Stimulated activated CD4-positive, alpha-beta T cell treated with anti-CD3 and anti-CD28 coated beads, TNF-alpha, amount 100 ng/mL, for 48 hours (primary cell): ENCODE results near the gene FAM24B.
A peak's percentile ranks its signal among the peaks of the same experiment; 100 is the strongest.
"Not testable (repeated sequence)": the region's sequence is repeated elsewhere in the genome, so short reads cannot be mapped to it uniquely, and the experiment has no call there.

Experiments used
- DNase-seq, 3 donors: peaks; one replicate each; pipeline ENCODE4 v3.0.0-alpha.2; 2020; ENCODE audit warnings: low read depth in 3 of 3

FAM24B gene

GRCh38 chr10:122879339-122880273 lies at the start of gene FAM24B:
Gene FAM24B (minus strand): TSS chr10:122879581. CDS start chr10:122850515, 29,066 bp downstream.
- peak; percentile 84 to 91 (median 91) for DNase-seq

DNA sequence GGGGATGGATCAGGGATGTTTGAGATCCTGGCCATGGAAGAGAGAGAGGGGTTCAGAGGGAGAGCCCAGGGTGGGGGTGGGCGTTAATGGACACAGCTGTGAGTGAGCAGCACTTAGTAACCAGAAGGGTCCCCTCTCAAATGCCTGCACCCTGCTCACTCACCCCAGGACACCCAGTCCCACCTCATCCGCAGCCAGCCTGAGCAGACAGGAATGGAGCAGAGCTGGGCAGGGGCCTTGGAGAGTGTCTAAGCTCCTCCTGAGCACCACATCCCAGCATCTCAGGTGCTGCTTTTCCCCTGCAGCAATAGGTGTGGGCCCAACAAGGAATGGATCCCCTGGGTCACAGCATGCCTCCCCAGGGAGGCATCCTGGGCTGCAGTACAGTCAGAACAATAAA lies 36.3 kb upstream of the FAM24B start:
- DNase-seq: no peak

DNA sequence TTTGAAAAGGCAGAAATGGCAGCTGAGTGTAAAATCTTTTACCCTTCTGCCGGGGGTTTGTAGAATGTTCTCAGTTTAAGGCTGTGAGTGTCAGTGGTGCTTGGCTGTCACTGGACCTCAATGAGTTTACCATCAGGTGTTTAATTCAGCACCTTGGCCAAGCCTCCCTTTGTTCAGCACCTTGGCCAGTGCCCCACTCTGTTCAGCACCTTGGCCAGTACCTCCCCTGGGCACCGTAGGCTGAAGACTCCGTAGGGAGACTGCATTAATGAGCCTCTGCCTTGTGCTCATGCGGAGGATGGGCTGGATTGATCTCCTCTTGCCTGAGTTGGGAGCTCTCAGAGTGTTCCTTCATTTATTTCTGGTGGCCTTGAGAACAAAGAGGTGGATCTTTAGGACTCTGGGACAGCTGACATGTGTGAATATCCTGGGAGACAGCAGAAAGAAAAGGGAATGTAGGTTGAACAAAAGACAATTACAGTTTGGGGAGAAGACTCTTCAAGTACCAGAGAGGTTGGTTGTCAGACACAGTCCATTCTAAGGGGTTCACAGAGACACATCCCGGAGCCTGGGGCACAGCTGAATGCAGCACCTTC lies 32.6 kb upstream of the FAM24B start:
- peak; percentile 9 to 31 (median 12) for DNase-seq

DNA sequence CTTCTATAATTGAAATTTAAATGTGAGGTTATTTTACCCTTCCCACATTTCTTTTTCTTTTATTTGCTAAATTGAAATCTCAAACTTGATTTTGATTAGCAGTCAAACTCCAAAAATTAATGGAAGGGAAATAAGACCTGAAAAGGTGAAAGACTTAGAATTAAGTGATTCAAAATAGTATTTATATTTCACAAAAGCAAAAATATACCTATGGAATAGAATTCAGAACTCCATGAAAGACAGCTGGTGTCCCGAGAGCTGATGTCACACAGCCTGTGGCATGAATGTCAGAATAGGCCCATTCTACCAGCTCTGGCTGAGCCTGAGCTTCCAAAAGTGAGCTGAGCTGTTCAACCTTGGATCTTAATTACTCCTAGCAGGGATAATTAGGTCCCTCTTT lies 30.9 kb upstream of the FAM24B start, which contains the start of gene FAM24A:
FAM24A (plus strand) TSS at position 301 of the 400 bp plus-strand sequence. CDS start 1,025 bp downstream, outside the sequence.
- DNase-seq: no peak

GRCh38 chr10:122903861-122904260 lies 24.5 kb upstream of the FAM24B start:
- DNase-seq: not testable (repeated sequence)

- DNase-seq: no peak
Observed at GRCh38 chr10:122894261-122894944, 15.0 kb upstream of the FAM24B start.

DNA sequence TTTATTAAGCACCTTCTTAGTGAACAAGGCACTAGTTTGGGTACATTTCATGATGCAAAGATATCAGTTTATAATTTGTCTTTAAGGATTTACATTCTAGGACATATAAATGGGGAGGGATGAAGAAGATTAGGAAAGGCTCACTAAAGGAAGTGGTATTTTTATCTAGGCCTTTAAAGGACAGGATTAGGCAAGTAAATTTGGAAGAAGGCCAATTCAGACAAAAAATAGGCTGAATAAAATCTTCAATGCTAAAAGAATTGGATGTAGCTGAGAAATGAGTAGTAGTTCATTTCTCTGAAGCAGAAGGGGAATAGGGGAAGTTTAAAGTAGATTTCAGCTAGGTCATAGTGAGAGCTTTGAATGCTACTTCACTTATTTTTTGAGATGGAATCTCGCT lies 4.8 kb upstream of the FAM24B start:
- no peak for DNase-seq

DNA sequence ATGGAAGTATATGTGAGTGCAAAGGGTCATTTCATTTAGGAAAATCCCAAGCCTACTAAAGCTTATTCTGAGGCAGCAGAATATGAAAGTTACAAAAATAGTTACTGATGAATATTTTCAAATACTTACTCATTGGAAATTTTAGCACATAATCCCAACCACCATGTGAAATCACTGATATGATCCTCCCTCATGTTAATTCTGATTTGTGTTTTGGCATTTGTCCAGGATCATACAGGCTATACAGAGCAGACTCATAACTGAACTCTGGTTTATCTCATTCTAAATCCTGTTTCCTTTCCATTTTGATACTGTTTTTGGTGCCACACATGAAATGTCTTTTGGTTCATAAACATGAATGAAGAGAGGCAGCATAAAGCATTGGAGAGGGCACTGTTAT lies 3.4 kb upstream of the FAM24B start:
- DNase-seq: no peak

- DNase-seq: no peak
Observed at GRCh38 chr10:122878799-122879338, 512 bp downstream of the FAM24B start.

DNA sequence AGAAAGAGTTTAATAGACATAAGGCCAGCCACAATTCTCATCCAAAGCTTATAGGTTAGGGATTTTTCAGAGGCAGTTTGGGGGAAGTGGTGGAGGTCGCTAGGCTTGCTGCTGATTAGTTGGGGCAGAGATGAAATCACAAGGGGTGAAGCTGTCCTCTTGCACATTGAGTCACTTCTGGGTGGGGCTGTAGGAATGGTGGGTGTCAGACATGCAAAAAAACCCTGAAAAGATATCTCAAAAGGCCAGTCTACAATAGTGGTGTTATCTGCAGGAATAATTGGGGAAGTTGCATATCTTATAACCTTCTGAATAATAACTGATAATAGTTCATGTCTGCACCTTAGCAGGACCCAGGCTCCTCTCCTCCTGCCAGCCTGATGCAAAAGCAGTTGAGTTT lies 2.1 kb downstream of the FAM24B start:
- DNase-seq: no peak

- no peak for DNase-seq
Observed at GRCh38 chr10:122876467-122876855, 2.9 kb downstream of the FAM24B start.

DNA sequence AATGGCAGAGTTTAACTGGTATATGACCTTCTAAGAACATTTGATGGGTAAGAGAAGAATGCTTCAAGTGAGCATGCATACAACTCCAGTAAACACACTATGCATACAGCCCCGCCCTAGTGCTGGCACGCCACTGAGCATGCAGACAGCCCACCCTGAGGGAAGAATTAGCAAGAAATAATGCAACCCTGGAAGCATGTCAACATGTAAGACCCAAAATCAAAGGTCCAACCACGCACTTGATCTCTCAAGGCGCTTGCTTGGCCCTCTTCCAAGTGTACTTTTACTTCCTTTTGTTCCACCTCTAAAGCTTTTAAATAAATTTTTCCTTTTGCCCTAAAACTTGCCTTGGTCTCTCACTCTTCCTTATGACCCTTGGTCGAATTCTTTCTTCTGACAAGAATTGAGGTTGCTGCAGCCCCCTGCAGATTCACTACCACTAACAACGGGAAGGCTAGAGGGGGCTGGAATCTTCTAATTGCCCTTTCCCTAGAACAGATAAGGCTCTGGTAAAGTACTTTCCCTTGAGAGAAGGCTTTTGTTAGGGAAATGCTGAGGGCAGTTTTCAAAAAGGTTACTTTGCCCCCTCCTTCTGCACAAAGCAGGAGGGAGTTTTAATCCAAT lies 3.4 kb downstream of the FAM24B start:
- no peak for DNase-seq

DNA sequence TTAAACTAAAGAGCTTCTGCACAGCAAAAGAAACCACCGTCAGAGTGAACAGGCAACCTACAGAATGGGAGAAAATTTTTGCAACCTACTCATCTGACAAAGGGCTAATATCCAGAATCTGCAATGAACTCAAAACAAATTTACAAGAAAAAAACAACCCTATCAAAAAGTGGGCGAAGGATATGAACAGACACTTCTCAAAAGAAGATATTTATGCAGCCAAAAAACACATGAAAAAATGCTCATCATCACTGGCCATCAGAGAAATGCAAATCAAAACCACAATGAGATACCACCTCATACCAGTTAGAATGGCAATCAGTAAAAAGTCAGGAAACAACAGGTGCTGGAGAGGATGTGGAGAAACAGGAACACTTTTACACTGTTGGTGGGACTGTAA lies 7.4 kb downstream of the FAM24B start:
- not testable (repeated sequence) for DNase-seq

DNA sequence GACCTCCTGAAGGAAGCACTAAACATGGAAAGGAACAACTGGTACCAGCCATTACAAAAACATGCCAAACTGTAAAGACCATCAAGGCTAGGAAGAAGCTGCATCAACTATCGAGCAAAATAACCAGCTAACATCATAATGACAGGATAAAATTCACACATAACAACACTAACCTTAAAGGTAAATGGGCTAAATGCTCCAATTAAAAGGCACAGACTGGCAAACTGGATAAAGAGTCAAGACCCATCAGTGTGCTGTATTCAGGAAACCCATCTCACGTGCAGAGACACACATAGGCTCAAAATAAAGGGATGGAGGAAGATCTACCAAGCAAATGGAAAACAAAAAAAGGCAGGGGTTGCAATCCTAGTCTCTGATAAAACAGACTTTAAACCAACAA lies 10.6 kb downstream of the FAM24B start:
- not testable (repeated sequence) for DNase-seq

- DNase-seq: not testable (repeated sequence)
Observed at GRCh38 chr10:122866757-122867482, 12.5 kb downstream of the FAM24B start.

DNA sequence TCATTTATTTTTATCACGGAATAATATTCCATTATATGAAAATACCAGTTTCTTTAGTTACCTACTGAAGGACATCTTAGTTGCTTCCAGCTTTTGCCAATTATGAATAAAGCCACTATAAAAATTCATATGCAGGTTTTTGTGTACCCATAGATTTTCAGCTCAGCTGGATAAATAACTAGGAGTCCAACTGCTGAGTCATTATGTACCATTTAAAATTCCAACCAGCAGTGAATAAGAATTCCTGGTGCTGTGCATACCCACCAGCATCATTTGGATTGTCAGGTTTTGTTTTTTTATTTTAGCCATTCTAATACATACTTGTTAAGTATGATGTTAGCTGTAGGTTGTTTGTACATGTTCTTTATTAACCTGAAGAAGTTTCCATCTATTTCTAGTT lies 14.5 kb downstream of the FAM24B start:
- DNase-seq: no peak

- DNase-seq: no peak
Observed at GRCh38 chr10:122864194-122864592, 15.2 kb downstream of the FAM24B start.

- DNase-seq: no peak
Observed at GRCh38 chr10:122863216-122864193, 15.9 kb downstream of the FAM24B start.

GRCh38 chr10:122861711-122862161 lies 17.6 kb downstream of the FAM24B start:
- DNase-seq: no peak

DNA sequence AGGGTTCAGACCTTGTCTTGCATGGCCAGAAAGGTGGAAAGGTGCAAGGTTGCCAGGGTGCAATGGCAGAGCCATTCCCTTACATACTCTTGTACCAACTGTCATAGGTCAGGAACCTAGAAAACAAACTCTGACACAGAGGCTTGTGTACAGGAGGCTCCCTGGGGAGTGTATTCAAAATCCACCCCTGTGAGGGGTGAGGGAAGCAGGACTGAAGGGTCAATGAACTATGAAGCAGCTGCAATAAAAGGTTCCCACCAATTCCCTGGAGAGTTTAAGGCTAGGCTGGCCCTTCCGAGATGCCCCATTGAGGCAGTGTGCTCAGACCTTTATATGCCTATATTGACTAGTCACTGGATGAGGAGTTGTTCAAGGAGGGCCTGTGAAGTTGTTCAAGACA lies 19.9 kb downstream of the FAM24B start:
- no peak for DNase-seq
